Left renal cortex interstitium (tissue), 4 donors: ENCODE data around the gene UBA1. TPM values are rescaled to one million over a fixed set of nuclear protein-coding genes. Genes with fewer than 3 reads are reported as not detected.

Source experiments
- DNase-seq, 4 donors: peaks; one replicate each; pipeline ENCODE4 v3.0.0-alpha.2; 2013; ENCODE audit warnings: low read depth in 4 of 4, low spot score in 2 of 4, missing footprints in 1 of 4
- polyA plus RNA-seq, 4 donors: library from polyadenylated mRNA; unstranded; fragments of 120-200 nt; gene quantifications; one replicate each; pipeline ENCODE4 v1.2.1, GENCODE V29; 2013; ENCODE audit not compliant: insufficient read length in 4 of 4

Gene UBA1
- 100 to 1,000 TPM; 207 to 308 (median 252) TPM for polyA plus RNA-seq

- DNase-seq = peak; percentile 74 to 91 (median 80)
Observed at GRCh38 chrX:47193475-47194193, at the start of gene UBA1. Gene UBA1, plus strand, starts transcription at chrX:47193829. Its CDS starts 4,974 bp downstream, at chrX:47198803.

- peak in 1 of 4 donors; percentile 29 for DNase-seq
Observed at GRCh38 chrX:47143894-47144625, 49.6 kb upstream of the UBA1 start.

GRCh38 chrX:47144626-47145394 is 48.8 kb upstream of the UBA1 start, which contains the start of the genes NDUFB11 and RBM10:
Gene NDUFB11, minus strand, starts transcription at chrX:47144702. Its CDS starts 23 bp downstream, at chrX:47144679.
Gene RBM10, plus strand, starts transcription at chrX:47145221. Its CDS starts 2,261 bp downstream, at chrX:47147482.
- peak; percentile 74 to 86 (median 80) for DNase-seq

- DNase-seq = no peak
Observed at GRCh38 chrX:47145395-47146120, 48.1 kb upstream of the UBA1 start.

GRCh38 chrX:47146121-47146935 is 47.3 kb upstream of the UBA1 start:
- no peak for DNase-seq

- DNase-seq = no peak
Observed at GRCh38 chrX:47146936-47147859, 46.4 kb upstream of the UBA1 start.

GRCh38 chrX:47148946-47149345 is 44.7 kb upstream of the UBA1 start:
- DNase-seq = no peak

GRCh38 chrX:47151435-47151834 is 42.2 kb upstream of the UBA1 start:
- DNase-seq = no peak

- DNase-seq = no peak
Observed at GRCh38 chrX:47156611-47157520, 36.8 kb upstream of the UBA1 start.

GRCh38 chrX:47158131-47158530 is 35.5 kb upstream of the UBA1 start:
- no peak for DNase-seq

- DNase-seq = no peak
Observed at GRCh38 chrX:47158781-47159180, 34.8 kb upstream of the UBA1 start.

- no peak for DNase-seq
Observed at GRCh38 chrX:47160781-47161180, 32.8 kb upstream of the UBA1 start.

GRCh38 chrX:47162927-47163583 is 30.6 kb upstream of the UBA1 start:
- no peak for DNase-seq

GRCh38 chrX:47164420-47164819 is 29.2 kb upstream of the UBA1 start:
- DNase-seq = no peak

- no peak for DNase-seq
Observed at GRCh38 chrX:47166126-47166525, 27.5 kb upstream of the UBA1 start.

- no peak for DNase-seq
Observed at GRCh38 chrX:47168495-47169073, 25.0 kb upstream of the UBA1 start.
